Stimulated activated CD8-positive, alpha-beta memory T cell treated with anti-CD3 and anti-CD28 coated beads, Interleukin-12 subunit alpha, Interleukin-12 subunit beta, amount 100 ng/mL, for 24 hours (primary cell): ENCODE measurements around the gene KRTAP5-6.
A peak's percentile ranks its signal among the peaks of the same experiment; 100 is the strongest.

Experiments used
- DNase-seq: peaks from one replicate; pipeline ENCODE4 v3.0.0-alpha.2; 2020; ENCODE audit errors: extremely low read depth

KRTAP5-6 gene, protein sequence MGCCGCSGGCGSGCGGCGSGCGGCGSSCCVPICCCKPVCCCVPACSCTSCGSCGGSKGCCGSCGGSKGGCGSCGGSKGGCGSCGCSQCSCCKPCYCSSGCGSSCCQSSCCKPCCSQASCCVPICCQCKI

DNA sequence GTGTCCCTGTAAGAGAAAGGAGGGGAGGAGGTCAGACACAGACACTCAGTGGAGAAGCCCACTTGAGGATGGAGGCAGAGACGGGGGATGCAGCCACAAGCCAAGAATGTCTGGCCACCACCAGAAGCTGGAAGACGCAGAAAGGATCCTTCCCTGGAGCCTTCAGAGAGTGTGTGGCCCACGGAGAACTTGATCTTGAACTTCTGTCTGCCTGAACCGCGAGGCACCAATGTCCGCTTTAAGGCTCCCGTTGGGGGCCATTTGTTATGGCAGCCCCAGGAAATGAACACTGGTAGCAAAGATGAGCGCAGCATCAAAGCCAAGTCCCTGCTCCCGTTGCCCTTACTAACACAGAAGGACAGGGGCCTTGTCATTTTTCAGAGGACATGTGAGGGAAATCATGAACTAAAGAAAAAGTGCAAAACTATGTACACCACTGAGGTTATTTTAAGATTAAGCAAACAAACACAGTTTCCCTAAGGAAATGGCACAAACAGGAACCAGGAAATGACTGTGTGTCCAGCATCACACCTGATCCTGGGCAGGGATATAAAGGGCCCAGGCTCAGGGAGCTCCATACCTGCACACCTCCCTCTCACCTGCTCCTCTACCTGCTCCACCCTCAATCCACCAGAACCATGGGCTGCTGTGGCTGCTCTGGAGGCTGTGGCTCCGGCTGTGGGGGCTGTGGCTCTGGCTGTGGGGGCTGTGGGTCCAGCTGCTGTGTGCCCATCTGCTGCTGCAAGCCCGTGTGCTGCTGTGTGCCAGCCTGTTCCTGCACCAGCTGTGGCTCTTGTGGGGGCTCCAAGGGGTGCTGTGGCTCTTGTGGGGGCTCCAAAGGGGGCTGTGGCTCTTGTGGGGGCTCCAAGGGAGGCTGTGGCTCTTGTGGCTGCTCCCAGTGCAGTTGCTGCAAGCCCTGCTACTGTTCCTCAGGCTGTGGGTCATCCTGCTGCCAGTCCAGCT lies at the start of gene KRTAP5-6:
Gene KRTAP5-6 (plus strand): TSS at position 588 of the 963 bp plus-strand sequence. CDS start 51 bp downstream, at position 639.
- no peak for DNase-seq

DNA sequence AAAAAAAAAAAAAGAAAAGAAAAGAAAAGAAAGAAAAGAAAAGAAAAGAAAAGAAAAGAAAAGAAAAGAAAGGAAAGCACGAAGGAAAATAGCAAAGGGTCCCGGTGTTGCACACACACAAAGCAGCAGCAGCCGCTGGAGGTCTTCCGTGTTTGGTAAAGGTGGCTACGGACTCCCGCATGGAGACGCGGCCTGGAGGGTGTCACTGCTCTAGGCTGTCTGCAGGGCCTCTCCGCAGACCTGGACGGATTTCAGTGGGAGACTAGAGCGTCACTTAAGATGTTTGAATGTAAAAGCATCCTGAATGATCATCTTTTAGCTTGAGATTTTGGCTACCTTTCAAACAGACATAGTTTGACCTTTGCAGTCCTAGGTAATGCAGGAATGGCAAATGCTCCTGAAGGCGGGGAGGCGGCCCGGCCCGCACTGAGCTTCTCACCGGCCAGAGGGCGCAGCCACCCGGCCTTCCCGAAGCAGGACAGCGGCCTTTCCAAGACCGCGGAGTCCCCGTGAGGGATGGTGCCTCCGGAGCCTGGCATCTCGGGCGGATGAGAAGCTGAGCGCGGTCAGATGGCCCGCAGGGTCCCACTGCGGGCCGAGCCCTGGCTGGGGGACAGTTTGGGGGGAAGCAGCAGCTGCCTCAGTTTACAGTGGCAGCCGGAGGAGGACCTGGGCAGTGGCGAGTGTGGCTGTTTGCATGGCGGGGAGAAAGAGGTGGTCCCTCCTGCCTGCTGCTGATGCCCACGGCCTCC lies 48.9 kb upstream of the KRTAP5-6 start:
- no peak for DNase-seq

DNA sequence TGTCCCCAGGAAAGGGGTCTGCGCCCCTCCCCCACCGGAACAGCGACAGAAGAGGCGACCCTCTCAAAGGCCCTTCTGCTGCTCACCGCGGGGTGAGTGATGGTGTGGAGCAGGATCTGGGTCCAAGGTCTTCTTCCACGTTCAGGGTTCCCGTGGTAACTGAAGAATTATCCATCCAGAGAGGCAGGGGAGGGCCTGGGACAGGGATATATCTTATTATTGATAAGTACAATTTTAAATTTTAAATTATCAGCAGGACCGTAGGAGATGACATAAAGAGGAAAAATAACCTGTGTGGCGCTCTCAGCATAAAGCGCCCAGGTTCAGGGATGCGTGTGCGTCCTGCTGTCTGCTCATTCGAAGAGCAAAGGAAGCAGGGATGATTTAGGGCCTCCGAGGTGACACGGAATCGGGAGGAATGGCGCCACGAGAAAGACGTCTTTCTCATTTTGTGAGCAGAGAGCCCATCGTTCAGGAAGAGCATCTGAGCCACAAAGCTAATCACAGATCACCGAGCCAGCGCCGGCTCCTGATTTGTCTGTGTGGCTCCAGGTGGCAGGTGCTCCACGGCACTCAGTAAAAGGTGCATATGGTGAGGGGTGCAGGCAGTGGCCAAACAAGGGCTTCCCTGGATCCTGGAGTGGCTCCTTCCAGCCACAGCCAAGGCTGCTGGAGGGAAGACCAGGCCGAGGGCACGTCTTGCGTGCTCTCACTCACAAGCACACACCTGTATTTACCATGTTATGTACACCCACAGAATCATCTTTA lies 48.2 kb upstream of the KRTAP5-6 start:
- DNase-seq: no peak

DNA sequence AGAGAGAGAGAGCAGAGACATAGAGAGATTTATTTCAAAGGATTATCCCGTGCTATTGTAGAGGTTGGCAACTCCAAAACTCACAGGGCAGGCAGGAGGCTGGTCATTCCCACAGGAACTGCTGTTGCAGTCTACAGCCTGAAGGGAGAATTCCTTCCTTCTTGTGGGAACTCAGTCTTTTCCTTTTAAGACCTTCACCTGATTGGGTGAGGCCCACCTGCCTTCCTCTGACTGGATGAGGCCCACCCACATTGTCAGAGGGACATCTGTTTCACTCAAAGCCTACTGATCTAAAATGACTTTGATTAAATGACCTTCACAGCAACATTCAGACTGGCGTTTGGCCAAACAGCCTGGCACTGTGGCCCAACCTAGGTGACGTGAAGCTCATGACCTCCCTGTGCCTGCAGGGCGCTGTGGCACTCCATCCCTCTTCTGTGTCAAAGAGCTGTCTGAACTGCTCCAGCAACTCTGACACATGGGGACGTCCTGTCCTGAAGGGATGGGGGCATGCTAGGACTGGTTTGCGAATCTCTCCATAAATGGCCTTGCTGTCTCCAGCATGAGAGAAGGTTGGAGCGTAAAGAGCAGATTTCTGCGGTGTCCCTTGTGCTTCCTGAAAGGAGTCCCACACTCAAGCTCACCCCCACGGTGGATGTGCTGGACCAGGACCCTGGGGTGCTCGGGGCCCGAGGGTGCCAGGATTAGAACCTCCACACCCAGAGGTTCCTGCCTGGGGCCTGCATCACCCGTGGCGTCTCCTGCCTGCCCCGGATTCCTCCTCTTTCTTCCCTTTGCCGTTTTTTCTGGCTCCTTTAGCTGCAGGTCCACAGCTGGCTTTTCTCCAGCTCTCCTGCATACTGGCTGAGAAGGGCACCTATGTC lies 46.7 kb upstream of the KRTAP5-6 start:
- no peak for DNase-seq

DNA sequence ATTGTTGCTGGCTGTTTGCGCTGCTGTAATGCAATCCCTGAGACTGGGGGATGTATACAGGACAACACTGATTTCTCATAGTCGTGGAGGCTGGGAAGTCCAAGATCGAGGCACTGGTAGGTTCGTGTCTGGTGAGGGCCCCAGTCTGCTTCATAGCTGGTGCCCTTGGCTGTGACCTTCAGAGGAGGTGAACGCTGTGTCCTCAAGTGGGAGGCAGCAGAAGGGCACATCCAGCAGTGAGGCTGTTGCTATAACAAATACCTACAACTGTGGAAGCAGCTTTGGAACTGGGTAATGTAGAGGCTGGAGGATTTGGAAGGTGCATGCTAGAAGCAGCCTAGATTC lies 46.1 kb upstream of the KRTAP5-6 start:
- no peak for DNase-seq

DNA sequence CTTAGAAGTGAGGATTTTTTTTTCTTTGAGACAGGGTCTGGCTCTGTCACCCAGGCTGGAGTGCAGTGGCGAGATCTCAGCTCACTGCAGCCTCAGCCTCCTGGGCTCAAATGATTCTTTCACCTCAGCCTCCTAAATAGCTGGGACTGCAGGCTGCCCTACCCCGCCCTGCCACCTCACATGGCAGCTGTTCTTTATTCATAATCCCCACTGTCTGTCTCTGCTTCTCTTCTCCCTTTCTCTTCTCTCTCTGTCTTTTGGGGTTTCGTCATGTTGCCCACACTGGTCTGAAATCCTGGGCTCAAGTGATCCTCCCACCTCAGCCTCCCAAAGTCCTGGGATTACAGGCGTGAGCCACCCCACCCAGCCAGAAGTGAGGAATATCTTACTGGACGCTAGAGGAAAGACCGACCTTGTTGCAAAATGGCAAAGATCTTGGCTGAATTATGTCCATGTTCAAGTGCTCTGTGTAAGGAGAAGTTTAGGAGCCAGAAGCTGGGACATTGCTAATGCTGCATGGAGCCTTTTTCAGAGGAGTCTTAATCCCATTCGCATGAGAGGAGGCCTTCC lies 45.5 kb upstream of the KRTAP5-6 start:
- no peak for DNase-seq

DNA sequence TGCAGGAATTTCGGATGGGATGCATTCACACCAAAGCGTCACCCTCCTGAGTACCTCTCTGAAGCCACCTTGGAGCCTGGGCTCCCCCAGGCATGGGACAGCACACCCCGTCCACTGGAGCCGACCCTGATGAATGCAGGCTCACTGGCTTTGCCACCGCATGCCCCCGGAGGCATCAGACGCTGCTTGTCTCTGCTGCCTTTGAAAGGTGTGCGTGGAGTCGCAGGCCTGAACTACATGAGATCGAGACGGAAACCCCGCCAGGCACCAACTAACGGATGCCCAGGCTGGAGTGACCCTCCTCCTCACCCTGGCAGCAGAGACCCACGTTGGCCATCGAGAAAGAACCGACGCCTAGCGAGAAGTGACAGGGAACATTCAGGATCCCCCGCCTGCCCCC lies 45.0 kb upstream of the KRTAP5-6 start:
- no peak for DNase-seq

DNA sequence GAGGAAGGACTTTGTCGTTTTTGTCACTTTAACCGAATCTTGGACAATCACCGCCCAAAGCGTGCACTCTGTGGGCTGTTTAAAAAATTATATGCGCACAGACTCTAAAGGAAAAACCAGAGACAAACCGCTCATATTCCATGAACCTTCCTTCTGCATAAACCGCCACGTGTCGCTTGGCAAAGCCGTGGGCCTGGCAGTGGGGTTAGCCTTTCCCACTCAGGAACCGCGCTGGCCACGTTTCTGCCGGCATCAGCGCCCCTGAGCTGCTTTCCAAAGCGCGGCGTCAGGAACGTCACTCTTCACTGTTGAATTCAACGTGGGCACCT lies 44.6 kb upstream of the KRTAP5-6 start:
- DNase-seq: no peak

DNA sequence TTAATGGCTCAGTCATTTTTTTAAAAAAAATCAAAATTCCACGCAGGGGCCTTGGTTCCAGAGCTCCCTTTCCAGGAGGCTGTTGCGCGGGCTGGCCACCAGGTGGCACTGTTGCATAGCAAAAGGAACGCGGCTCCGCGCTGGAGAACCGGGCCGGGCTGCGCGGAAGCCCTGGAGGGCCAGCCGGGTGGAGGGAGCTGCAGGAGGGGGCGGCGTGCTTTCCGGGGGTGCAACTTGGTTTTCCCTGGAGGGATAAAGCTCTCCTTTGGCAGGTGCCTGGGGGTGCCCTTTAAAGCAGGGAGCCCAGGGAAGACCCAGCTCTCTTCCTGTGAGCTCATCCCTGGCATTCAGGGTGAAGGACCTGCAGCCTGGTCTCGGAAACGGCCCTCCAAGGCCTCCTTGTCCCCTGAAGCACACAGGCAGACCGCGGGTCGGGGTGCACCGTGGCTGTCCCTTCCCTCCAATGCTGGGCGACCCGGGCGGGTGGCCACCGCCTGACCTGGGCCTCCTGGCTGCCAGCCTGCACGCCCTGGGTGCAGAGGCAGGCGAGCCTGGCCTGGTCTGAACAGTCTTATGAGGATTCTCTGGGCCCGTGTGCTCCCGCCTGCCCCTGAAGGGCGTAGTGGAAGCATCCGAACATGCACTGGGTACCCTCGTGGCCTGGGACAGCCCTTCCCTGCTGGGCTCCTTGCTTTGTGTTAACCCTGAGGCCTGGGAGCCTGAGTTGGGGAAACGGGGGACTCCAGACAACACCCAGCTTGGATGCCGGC lies 44.0 kb upstream of the KRTAP5-6 start:
- DNase-seq: peak; percentile 27

DNA sequence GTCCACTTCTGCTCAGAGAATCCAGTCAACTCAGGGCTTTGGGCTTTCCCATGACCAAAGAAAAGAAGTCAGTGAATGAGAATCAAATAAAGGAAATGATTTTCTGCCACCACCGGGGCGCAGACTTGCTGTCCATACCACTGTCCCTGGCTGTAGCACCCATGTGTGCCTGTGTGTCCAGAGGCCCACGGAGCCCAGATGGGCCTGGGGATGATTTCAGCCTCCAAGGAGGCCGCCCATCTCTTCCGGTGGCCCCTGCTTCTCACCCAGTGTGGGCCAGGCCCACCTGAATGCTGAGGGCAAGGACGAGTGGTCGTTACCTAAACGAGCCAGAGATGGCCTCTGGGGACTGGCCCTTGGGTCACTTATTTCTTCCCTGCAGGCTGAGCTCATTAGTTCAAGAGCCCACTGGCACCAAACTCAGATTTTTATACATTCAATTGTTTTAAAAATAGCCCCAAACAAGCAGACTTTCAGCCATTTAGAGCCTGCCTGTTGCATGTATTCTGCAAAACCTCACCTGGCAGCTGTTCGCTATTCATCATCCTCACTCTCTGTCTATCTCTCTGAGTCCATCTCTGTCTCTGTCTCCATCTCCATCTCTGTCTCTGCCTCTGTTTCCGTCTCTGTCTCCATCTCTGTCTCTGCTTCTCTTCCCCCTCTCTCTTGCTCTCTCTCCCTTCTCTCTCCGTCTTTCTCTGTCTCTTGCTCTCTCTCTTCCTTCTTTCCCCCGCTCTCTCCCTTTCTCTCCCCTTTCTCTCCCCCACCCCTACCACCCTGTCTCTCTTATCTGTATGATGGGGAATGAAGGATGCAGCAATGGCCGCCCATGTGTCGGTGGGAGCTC lies 43.2 kb upstream of the KRTAP5-6 start:
- DNase-seq: no peak

DNA sequence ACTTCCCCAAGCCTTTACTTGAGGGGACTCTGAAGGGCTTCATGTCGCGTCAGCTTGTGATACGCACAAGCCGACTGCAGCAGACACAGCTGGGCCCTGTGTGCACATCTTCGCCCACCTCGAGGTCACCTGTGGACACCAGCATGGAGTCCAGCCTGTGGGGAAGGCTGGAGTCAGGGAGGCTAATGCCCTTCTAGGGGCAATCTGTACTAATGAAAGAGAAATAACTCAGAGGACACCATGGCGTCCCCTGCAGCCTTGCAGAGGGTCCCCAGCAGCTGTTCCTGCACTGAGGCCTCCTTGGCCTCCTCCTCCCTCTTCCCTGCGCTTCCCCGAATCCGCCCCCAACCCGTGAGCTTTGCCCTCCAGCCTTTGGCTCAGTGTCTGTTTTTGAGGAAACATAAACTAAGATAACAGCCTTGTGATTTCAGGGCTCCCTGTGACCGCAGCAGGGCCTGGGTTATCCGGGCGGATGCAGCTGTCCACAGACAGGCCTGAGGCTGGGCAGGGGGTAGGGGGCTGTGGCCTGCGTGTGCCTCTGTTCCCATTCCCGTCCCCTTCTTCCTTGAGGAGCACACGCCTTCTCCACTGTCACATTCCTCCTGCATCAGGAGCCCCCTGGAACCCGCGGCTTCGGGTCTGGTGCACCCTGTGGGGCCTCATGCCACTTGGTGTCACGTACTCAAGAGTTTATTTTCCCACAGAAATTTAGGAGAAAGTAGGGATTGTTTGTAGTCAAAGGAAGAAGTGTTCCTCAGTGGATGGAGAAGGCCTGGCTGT lies 42.4 kb upstream of the KRTAP5-6 start:
- no peak for DNase-seq

DNA sequence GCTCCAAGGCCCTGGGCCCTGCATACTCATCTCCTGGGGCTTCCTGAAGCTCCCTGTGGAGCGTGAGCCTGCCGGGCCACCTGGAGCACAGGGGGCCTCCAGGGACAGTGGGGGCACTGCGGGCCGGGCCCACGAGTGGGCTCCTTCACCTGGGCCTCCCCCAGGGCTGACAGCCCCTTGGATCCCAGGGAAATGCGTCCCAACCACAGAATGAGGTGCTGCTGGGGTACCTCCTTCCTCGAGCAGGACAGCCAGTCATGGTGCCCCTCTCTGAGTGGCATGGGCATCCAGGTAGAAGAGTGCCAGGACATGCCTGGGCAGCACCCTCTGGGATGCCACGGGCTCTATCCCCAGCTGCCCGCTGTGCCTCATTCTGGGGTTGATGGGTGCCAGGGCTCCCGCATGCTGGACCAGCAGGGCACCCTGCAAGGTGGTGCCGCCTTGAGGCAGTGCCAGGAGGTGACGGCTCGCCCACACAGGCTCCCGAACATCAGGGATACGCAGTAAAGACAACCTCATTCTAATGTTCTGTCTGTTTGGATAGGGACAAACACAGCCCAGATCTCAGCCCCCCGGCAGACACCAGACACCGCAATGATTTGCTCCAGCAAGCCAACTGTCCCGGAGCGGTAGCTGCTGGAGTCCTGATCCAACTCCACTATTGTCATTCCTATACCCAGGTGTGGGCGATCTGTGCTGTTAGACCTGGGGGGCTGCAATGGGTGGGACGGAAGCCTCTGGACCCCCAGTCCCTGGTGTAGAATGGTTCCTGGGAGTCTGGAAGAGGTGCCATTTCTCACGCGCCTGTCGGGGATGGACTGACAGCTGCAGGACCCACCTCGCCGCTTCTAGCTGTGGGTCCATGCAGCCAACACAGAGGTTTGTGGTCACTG lies 41.6 kb upstream of the KRTAP5-6 start:
- no peak for DNase-seq

DNA sequence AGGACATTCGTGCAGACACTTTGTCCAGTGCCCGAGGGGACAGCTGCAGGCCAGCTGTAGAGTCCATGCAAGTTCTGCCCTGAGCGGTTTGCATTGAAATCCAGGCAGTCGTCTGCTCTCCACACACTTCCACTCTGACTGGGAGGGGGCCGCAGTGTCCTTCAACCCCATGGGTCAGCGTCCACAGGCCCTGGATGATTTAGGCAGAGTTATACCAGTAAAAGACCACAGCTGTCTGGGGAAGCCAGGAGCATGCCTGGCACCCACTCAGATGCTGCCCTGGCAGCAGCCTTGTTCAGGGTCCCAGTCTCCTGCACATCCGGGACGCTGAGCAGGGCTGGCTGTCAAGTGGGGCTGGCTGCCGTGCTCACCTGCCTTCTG lies 40.9 kb upstream of the KRTAP5-6 start:
- DNase-seq: no peak

DNA sequence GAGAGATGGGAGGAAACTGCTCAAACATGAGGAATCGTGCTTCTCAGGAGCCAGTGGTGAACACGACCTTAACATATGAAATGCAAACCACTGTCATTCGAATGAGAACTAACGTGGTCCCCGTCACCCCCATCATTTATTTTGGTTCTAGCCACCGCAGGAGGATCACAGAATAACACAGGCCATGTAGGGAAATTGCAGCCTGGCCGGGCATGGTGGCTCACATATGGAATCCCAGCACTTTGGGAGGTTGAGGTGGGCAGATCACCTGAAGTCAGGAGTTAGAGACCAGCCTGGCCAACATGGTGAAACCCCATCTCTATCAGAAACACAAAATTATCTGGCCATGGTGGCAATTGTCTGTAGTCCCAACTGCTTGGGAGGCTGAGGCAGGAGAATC lies 40.3 kb upstream of the KRTAP5-6 start:
- DNase-seq: no peak

DNA sequence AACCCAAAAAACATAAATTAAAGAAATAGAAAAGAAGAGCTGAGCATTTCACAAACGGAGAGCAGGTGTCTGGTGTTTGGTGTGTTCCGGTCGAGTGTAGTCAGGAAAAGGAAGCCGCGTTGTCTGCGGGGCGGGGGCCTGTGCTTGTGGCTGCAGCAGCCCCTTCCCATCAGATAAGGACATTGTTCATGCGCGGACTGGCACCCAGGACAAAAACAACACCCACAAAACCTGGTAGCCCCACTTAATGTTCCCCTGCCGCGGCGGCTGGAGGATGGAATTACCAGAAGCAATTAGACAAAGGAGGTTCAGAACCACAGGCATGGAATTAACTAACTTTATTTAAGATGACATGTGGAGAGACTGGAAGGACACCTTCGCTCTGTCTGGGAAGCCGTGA lies 37.5 kb upstream of the KRTAP5-6 start:
- DNase-seq: no peak

DNA sequence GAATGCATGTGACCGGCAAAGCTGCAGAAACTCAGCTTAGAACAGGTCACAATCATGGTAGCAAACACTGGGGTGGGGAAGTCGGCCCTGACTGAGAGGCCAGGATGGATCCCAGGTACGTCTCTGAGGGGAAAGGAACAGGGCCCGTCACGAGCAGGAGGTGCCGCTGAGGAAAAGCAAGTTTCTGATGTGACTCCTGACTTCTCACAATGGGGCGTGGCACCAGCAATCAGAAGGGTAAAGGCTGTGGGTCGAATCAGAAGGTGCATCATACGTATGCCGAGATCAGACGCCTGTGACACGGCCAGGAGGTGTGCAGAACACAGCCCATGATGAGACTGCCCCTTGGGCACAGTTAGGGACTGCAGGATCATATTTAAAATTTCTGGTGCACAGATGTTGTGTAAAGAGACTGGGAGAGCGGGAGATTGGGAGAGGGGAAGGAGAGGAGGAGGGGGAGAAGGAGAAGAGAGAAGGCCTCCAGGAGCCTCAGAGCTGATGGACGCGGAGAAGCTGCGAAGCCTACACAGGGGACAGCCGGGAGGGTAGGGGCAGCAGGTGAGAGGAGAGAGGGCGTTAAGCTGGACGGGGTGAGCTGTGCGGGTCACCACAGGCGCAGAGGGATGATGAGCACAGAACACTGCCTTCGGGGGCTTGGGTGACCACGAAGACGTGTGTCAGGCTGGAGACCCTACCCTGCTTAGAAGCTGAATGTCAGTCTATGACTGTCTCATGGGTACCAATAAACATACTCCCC lies 36.7 kb upstream of the KRTAP5-6 start:
- DNase-seq: no peak
